Measurements from ENCODE around the gene TMEM131.

DNA sequence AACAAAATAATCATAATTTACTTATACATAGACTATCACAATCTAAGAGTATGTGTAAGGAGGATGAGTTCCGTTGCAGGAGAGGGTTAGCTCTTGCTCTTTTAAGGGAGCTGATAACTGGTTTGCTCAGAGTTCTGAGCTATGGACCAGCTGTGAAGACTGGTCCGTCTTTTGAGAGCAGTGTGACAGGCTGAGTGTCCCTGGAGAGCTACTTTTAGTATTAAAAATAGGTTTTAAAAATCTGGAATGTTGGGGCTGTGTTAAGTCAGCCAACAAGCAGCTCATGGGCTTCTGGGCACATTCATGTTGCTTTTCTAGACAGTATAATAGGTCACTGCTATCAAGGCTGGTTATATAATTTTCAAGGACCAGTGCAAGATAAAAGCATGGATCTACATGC, 41.5 kb upstream of the TMEM131 start:
- TF ChIP-seq CTCF (IDR thresholded peaks at IDR 0.05) (no peak), POLR2A (IDR thresholded peaks at IDR 0.05) (no peak), EP300 (IDR thresholded peaks at IDR 0.05) (no peak)
